HepG2 (cell line): Measurements from ENCODE around the gene TRIAP1. TPM values are rescaled to one million over a fixed set of nuclear protein-coding genes. Genes with fewer than 3 reads are reported as not detected.
"Not testable (repeated sequence)": the region's sequence is repeated elsewhere in the genome, so short reads cannot be mapped to it uniquely, and the experiment has no call there.

Source experiments
- ATAC-seq: fragments of 200-7000 bp; cut with Tn5 transposase; 3 replicates; pipeline ENCODE4 v1.9.1; 2020; ENCODE audit warnings: mild to moderate bottlenecking, moderate library complexity
- BruUV-seq: library from RNA; stranded (reverse); fragments of 400-500 nt; replicated peaks from 2 replicates; lab custom pipeline; 2021; lab: Mats Ljungman, UMichigan
- CTCF ChIA-PET: fragments of 300-600 bp; formaldehyde crosslinking; extraction: SDS; loops from one replicate; lab custom pipeline; 2021; ENCODE audit warnings: low total read pairs, inconsistent platforms, low intra/inter-chr PET ratio; lab: Yijun Ruan, JAX
- POLR2A ChIA-PET: fragments of 350-600 bp; sonication (Branson Sonifier 250); formaldehyde crosslinking; loops from one replicate; lab custom pipeline; 2020; ENCODE audit warnings: antibody characterized with exemption, inconsistent platforms; lab: Yijun Ruan, JAX
- DNase-seq: peaks from one replicate; pipeline ENCODE4 v3.0.0-alpha.2; 2015; ENCODE audit warnings: low spot score
- FAIRE-seq: peaks from 3 replicates; lab custom pipeline; 2011; peaks lifted over from hg19 to GRCh38; lab: Jason Lieb, UNC
- H2AFZ ChIP-seq: one replicate; pipeline ENCODE4 v1.6.1; 2011; ENCODE audit warnings: low read length, inconsistent platforms
- H3K27ac ChIP-seq: fragments of 300-600 bp; 3 replicates; pipeline ENCODE4 v1.8.0; 2011; ENCODE audit warnings: mixed run types, mild to moderate bottlenecking, mixed read lengths, low read length, inconsistent platforms; ENCODE audit not compliant: insufficient read depth; ENCODE audit errors: extremely low read length
- H3K27me3 ChIP-seq, 2 experiments: fragments of 200-600 bp in 1 of 2; 2 replicates in 1 of 2; 3 replicates in 1 of 2; pipeline versions ENCODE4 v1.6.0 to v1.8.0; 2011; ENCODE audit warnings: low read length in 2 of 2, mild to moderate bottlenecking in 2 of 2, moderate library complexity in 2 of 2, inconsistent platforms in 1 of 2; ENCODE audit not compliant: insufficient read depth in 2 of 2, control insufficient read depth in 1 of 2
- H3K36me3 ChIP-seq, 2 experiments: fragments of 200-600 bp in 1 of 2; replicated peaks in 1 of 2; 2 replicates in 1 of 2; 3 replicates in 1 of 2; pipeline versions ENCODE4 v1.5.1 to v1.8.0; 2011; ENCODE audit warnings: low read length in 2 of 2, inconsistent platforms in 1 of 2; ENCODE audit not compliant: insufficient read depth in 2 of 2, control insufficient read depth in 1 of 2
- H3K4me1 ChIP-seq: 2 replicates; pipeline ENCODE4 v1.5.1; 2012; ENCODE audit warnings: low read length, inconsistent platforms; ENCODE audit not compliant: insufficient read depth
- H3K4me2 ChIP-seq: 2 replicates; pipeline ENCODE4 v1.6.0; 2011; ENCODE audit warnings: low read depth, low read length, inconsistent platforms
- H3K4me3 ChIP-seq, 3 experiments: fragments of 200-600 bp in 1 of 3; sonication (generic), shearing (Covaris generic) in 1 of 3; replicated peaks in 1 of 3; 2 replicates each; pipeline ENCODE4 v1.5.1; 2011 to 2016; ENCODE audit warnings: low read length in 3 of 3, inconsistent platforms in 2 of 3, low read depth in 2 of 3, mild to moderate bottlenecking in 2 of 3, control low read depth in 1 of 3, mixed read lengths in 1 of 3; ENCODE audit not compliant: insufficient read depth in 1 of 3
- H3K79me2 ChIP-seq: one replicate; pipeline ENCODE4 v1.6.1; 2011; ENCODE audit warnings: low read length, inconsistent platforms; ENCODE audit not compliant: insufficient read depth
- H3K9ac ChIP-seq: 2 replicates; pipeline ENCODE4 v1.6.0; 2011; ENCODE audit warnings: mild to moderate bottlenecking, low read depth, low read length, inconsistent platforms; ENCODE audit not compliant: insufficient read depth
- H3K9me3 ChIP-seq: 2 replicates; pipeline ENCODE4 v1.5.1; 2012; ENCODE audit warnings: mild to moderate bottlenecking, low read length
- H4K20me1 ChIP-seq: 2 replicates; pipeline ENCODE4 v1.6.0; 2011; ENCODE audit warnings: inconsistent platforms, mild to moderate bottlenecking, low read length, moderate library complexity; ENCODE audit not compliant: insufficient read depth
- MTA1 ChIP-seq: sonication (generic); formaldehyde crosslinking; IDR thresholded peaks from 2 replicates; pipeline ENCODE4 v1.4.0; 2020; ENCODE audit warnings: missing genetic modification reagents, mild to moderate bottlenecking, borderline replicate concordance
- WIZ ChIP-seq: sonication (generic); formaldehyde crosslinking; IDR thresholded peaks from 2 replicates; pipeline ENCODE4 v1.5.1; 2020; ENCODE audit warnings: mild to moderate bottlenecking, missing genetic modification reagents
- ZFY ChIP-seq: sonication (generic); formaldehyde crosslinking; IDR thresholded peaks from 2 replicates; pipeline ENCODE4 v1.4.0; 2020; ENCODE audit warnings: missing genetic modification reagents
- ZNF720 ChIP-seq: sonication (generic); formaldehyde crosslinking; IDR thresholded peaks from 2 replicates; pipeline ENCODE4 v1.4.0; 2020; ENCODE audit warnings: missing genetic modification reagents
- ZNF724P ChIP-seq: sonication (generic); formaldehyde crosslinking; IDR thresholded peaks from 2 replicates; pipeline ENCODE4 v1.8.0; 2022; ENCODE audit warnings: missing genetic modification reagents, borderline replicate concordance
- ZSCAN9 ChIP-seq: IDR thresholded peaks from 2 replicates; pipeline ENCODE4 v1.6.1; 2016; ENCODE audit warnings: borderline replicate concordance
- WGBS: methylation state at CpG from one replicate; pipeline ENCODE4 v1.1.6; 2017; ENCODE audit warnings: low lambda C conversion rate; 5-methylcytosine and 5-hydroxymethylcytosine counted together
- in situ Hi-C: cut with HindIII; loops from 2 replicates; pipeline ENCODE4 v1.10.0; 2017; ENCODE audit warnings: low pct_unique_long_range_greater_than_20kb; ENCODE audit not compliant: extremely low pct_ligation_motif_present
- intact Hi-C: fragments of 100-400 bp; cut with micrococcal nuclease; formaldehyde crosslinking; loops from one replicate; pipeline ENCODE4 v1.10.0; 2022; ENCODE audit not compliant: unreplicated experiment
- polyA plus RNA-seq, 8 experiments: library from polyadenylated mRNA; depleted of rRNA in 3 of 8; stranded (reverse) in 7 of 8; unstranded in 1 of 8; fragments of >200 nt; fragmentation: Illumina TruSeq in 4 of 8; extraction: Trizol in 4 of 8; gene quantifications; 2 replicates each; pipeline versions ENCODE4 v1.2.1 to v1.2.3, GENCODE V29; 2011 to 2016; ENCODE audit warnings: low read depth in 4 of 8, missing spikeins in 1 of 8, mixed read lengths in 1 of 8; ENCODE audit not compliant: insufficient read depth in 1 of 8
- total RNA-seq, 5 experiments: library from RNA; depleted of rRNA; stranded (reverse); fragments of >200 nt; fragmentation: Illumina TruSeq; extraction: Trizol; gene quantifications; 2 replicates each; pipeline ENCODE4 v1.2.3, GENCODE V29; 2016; ENCODE audit warnings: low read depth in 1 of 5
- TF ChIP-seq, protein P1 (sequence below): sonication (generic); formaldehyde crosslinking; IDR thresholded peaks from 2 replicates; pipeline ENCODE4 v1.9.0; 2022; ENCODE audit warnings: missing genetic modification reagents, mild to moderate bottlenecking, borderline replicate concordance
- TF ChIP-seq, protein P2 (sequence below): IDR thresholded peaks from 2 replicates; pipeline ENCODE4 v1.6.1; 2016; ENCODE audit warnings: low read depth, borderline replicate concordance

Gene TRIAP1
- total and polyA plus RNA-seq, 2 of the 13 experiments (the other 11 are each of a cell fraction or from before 2014, with no cell fraction given), result 55.0 to 117 TPM

DNA sequence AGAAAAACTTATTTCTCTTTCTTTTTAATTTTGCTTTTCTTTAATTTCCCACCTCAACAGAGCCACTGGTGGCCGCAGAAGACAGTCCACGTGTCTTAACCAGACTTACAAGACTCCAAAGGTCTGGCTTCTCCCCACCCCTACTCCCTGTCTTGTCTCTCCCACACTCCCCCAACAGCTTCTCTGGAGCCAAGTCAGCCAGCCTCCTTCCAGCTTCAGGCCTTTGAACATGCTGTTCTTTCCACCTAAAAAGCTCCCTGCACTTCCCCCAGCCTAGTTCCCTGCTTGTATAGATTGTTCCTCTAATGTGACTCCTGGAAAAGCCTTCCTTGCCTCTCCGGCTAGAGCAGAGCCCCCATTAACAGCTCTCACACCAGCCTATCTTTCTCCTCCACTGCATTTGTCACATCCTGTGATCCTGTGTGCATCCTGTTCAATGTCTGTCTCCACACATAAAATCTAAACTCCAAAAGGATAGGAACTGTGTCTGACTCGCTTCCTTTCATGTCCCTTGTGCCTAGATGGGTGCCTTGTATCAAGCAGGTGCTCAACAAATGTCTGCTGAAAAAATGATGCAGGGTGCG, 42.0 kb upstream of the TRIAP1 start:
- no peak for DNase-seq
- no TSS peak for BruUV-seq
- Histone ChIP-seq H3K27ac (no peak overlapping the region), H3K4me3 (no peak overlapping the region), H3K36me3 (peaks cover 0 to 2% of the 10 kb centered on the region in 2 experiments; a peak in 1 of 5 replicates), H3K9ac (no peak overlapping the region), H3K4me2 (no peak overlapping the region), H3K9me3 (no peaks in the 10 kb centered on the region), H3K27me3 (no peaks in the 10 kb centered on the region), H3K4me1 (no peaks in the 10 kb centered on the region), H2AFZ (no peak overlapping the region), H4K20me1 (no peaks in the 10 kb centered on the region), H3K79me2 (no peaks in the 10 kb centered on the region)
- ATAC-seq, result no peak
- no peak for FAIRE-seq
- ChIA-PET CTCF (no interaction called here), POLR2A (no interaction called here)
- TF ChIP-seq MTA1 (no peak), ZSCAN9 (CRISPR knock-in tag) (no peak), ZNF724P (no peak), ZFY (CRISPR knock-in tag) (no peak), ZNF720 (CRISPR knock-in tag) (no peak), WIZ (no peak)
- TF ChIP-seq, protein P1, sequence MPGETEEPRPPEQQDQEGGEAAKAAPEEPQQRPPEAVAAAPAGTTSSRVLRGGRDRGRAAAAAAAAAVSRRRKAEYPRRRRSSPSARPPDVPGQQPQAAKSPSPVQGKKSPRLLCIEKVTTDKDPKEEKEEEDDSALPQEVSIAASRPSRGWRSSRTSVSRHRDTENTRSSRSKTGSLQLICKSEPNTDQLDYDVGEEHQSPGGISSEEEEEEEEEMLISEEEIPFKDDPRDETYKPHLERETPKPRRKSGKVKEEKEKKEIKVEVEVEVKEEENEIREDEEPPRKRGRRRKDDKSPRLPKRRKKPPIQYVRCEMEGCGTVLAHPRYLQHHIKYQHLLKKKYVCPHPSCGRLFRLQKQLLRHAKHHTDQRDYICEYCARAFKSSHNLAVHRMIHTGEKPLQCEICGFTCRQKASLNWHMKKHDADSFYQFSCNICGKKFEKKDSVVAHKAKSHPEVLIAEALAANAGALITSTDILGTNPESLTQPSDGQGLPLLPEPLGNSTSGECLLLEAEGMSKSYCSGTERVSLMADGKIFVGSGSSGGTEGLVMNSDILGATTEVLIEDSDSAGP, result no peak
- TF ChIP-seq, protein P2, sequence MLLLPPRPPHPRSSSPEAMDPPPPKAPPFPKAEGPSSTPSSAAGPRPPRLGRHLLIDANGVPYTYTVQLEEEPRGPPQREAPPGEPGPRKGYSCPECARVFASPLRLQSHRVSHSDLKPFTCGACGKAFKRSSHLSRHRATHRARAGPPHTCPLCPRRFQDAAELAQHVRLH (CRISPR knock-in tag), result no peak
- WGBS, result 79% methylated on average over 5 of the region's 5 CpGs
- in situ Hi-C loops (no loop called here), intact Hi-C loops (no loop called here)

DNA sequence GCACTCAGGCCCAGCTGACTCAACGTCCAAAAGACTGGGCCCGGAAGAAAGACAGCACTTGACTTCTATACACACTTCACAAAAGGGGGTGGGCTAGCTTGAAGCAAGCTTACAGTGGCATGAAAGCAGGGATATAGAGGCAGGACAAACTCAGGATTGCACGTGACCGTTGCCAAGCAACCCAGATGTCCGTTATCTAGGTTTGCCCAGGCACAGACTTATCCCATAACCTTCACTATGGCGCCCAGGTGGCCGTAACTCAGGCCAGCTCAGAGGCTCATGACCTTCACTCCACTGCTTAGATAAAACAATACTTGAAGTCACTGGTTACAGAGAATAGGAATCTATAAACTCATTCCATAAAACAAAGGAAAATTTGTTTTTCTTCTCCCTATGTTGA, 41.4 kb upstream of the TRIAP1 start:
- FAIRE-seq, DNase-seq, H3K36me3 ChIP-seq, H3K9ac ChIP-seq, POLR2A ChIA-PET, H3K79me2 ChIP-seq, H3K27ac ChIP-seq, H3K4me1 ChIP-seq, CTCF ChIA-PET, H3K27me3 ChIP-seq, BruUV-seq, intact Hi-C loops, H3K4me2 ChIP-seq, in situ Hi-C loops, H3K4me3 ChIP-seq, ATAC-seq, H4K20me1 ChIP-seq, H3K9me3 ChIP-seq, H2AFZ ChIP-seq: not testable (repeated sequence)
- WGBS, result 85% methylated on average over 7 of the region's 7 CpGs
